ENCODE measurements around the gene C14orf132.

C14orf132 gene

GRCh38 chr14:96105089-96105925 is 66.1 kb downstream of the C14orf132 start:
- H3K4me3 ChIP-seq (ENCODE audit: low read depth, low read length) = no peak overlapping the region
- TF ChIP-seq CTCF (IDR thresholded peaks at IDR 0.05; ENCODE audit: borderline replicate concordance, insufficient read depth, low read depth, low read length) = no peak

GRCh38 chr14:96105926-96106441 is 66.8 kb downstream of the C14orf132 start:
- H3K4me3 ChIP-seq (ENCODE audit: low read depth, low read length) = no peak overlapping the region
- no peak for TF ChIP-seq CTCF (IDR thresholded peaks at IDR 0.05; ENCODE audit: borderline replicate concordance, insufficient read depth, low read depth, low read length)

GRCh38 chr14:96106891-96107290 is 67.7 kb downstream of the C14orf132 start:
- no peak overlapping the region for H3K4me3 ChIP-seq (ENCODE audit: low read depth, low read length)
- TF ChIP-seq CTCF (IDR thresholded peaks at IDR 0.05; ENCODE audit: borderline replicate concordance, insufficient read depth, low read depth, low read length) = no peak

- TF ChIP-seq CTCF (IDR thresholded peaks at IDR 0.05; ENCODE audit: borderline replicate concordance, insufficient read depth, low read depth, low read length) = peak; percentile 40; the same call in 1 of the 2 replicates
- H3K4me3 ChIP-seq (ENCODE audit: low read depth, low read length) = no peak overlapping the region
These were observed 69.1 kb downstream of the C14orf132 start for GRCh38 chr14:96108061-96108795.

- TF ChIP-seq CTCF (IDR thresholded peaks at IDR 0.05; ENCODE audit: borderline replicate concordance, insufficient read depth, low read depth, low read length) = no peak
- H3K4me3 ChIP-seq (ENCODE audit: low read depth, low read length) = no peak overlapping the region
These were observed 69.7 kb downstream of the C14orf132 start for GRCh38 chr14:96108911-96109310.

GRCh38 chr14:96109596-96110355 is 70.6 kb downstream of the C14orf132 start:
- no peak overlapping the region for H3K4me3 ChIP-seq (ENCODE audit: low read depth, low read length)
- TF ChIP-seq CTCF (IDR thresholded peaks at IDR 0.05; ENCODE audit: borderline replicate concordance, insufficient read depth, low read depth, low read length) = no peak

Data from GM12875 (cell line).